ENCODE results near the gene TCIRG1.

TCIRG1 gene

GRCh38 chr11:68044898-68045351, 6.1 kb downstream of the TCIRG1 start:
- Histone ChIP-seq H3K9me3 (ENCODE audit: insufficient read depth, low read depth, low read length) (no peaks in the 10 kb centered on the region), H3K4me2 (ENCODE audit: low read depth, low read length, poor library complexity, severe bottlenecking) (no peak overlapping the region), H3K36me3 (ENCODE audit: insufficient read depth, low read length) (no peaks in the 10 kb centered on the region), H4K20me1 (ENCODE audit: insufficient read depth, low read length, poor library complexity, severe bottlenecking) (no peaks in the 10 kb centered on the region), H3K9ac (ENCODE audit: low read depth, low read length, poor library complexity, severe bottlenecking) (no peak overlapping the region), H3K4me3 (ENCODE audit: low read length, poor library complexity, severe bottlenecking) (no peak overlapping the region), H2AFZ (ENCODE audit: low read length) (no peak overlapping the region), H3F3A (ENCODE audit: low read depth) (no peaks in the 10 kb centered on the region), H3K4me1 (ENCODE audit: insufficient read depth, low read length, poor library complexity, severe bottlenecking) (peaks cover 18% of the 10 kb centered on the region), H3K27me3 (ENCODE audit: insufficient read depth, low read length, poor library complexity, severe bottlenecking) (no peaks in the 10 kb centered on the region), H3K9me2 (replicated peaks; ENCODE audit: low read depth, low read length) (no peaks in the 10 kb centered on the region), H3K79me2 (ENCODE audit: insufficient read depth, low read length) (no peaks in the 10 kb centered on the region)
- TF ChIP-seq, protein P1, sequence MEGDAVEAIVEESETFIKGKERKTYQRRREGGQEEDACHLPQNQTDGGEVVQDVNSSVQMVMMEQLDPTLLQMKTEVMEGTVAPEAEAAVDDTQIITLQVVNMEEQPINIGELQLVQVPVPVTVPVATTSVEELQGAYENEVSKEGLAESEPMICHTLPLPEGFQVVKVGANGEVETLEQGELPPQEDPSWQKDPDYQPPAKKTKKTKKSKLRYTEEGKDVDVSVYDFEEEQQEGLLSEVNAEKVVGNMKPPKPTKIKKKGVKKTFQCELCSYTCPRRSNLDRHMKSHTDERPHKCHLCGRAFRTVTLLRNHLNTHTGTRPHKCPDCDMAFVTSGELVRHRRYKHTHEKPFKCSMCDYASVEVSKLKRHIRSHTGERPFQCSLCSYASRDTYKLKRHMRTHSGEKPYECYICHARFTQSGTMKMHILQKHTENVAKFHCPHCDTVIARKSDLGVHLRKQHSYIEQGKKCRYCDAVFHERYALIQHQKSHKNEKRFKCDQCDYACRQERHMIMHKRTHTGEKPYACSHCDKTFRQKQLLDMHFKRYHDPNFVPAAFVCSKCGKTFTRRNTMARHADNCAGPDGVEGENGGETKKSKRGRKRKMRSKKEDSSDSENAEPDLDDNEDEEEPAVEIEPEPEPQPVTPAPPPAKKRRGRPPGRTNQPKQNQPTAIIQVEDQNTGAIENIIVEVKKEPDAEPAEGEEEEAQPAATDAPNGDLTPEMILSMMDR (conservative IDR thresholded peaks at IDR 0.05; ENCODE audit: low read length), result no peak
- TF ChIP-seq EZH2phosphoT487 (IDR thresholded peaks at IDR 0.05; ENCODE audit: borderline replicate concordance), result no peak

DNA sequence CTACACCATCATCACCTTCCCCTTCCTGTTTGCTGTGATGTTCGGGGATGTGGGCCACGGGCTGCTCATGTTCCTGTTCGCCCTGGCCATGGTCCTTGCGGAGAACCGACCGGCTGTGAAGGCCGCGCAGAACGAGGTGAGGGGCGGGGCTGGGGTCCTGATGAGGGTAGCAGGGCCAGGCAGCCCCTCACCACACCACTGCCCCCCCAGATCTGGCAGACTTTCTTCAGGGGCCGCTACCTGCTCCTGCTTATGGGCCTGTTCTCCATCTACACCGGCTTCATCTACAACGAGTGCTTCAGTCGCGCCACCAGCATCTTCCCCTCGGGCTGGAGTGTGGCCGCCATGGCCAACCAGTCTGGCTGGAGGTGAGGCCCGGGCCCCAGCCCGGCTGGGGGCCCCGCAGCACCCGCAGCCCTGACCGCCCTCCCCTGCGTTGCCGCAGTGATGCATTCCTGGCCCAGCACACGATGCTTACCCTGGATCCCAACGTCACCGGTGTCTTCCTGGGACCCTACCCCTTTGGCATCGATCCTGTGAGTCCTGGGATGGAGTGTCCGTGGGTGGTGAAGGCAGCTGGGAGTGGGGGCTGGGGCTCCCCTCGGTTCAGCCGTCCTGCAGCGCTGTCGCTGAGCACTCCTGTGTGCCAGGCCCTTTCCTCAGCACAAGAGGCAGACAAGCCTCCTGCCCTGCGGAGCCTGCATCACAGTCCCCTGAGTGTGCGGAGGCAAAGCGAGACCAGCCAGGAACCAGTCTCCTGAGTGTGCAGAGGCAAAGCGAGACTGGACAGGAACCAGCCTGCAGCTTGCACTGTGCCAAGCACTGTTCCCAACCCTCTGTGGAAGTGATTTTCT, 8.8 kb downstream of the TCIRG1 start:
- Histone ChIP-seq H3K4me2 (ENCODE audit: low read depth, low read length, poor library complexity, severe bottlenecking) (no peak overlapping the region), H3K27me3 (ENCODE audit: insufficient read depth, low read length, poor library complexity, severe bottlenecking) (no peaks in the 10 kb centered on the region), H4K20me1 (ENCODE audit: insufficient read depth, low read length, poor library complexity, severe bottlenecking) (no peaks in the 10 kb centered on the region), H3K79me2 (ENCODE audit: insufficient read depth, low read length) (no peaks in the 10 kb centered on the region), H3K4me3 (ENCODE audit: low read length, poor library complexity, severe bottlenecking) (no peak overlapping the region), H3K9me3 (ENCODE audit: insufficient read depth, low read depth, low read length) (no peaks in the 10 kb centered on the region), H3K9ac (ENCODE audit: low read depth, low read length, poor library complexity, severe bottlenecking) (no peak overlapping the region), H3K36me3 (ENCODE audit: insufficient read depth, low read length) (no peaks in the 10 kb centered on the region), H3F3A (ENCODE audit: low read depth) (no peaks in the 10 kb centered on the region), H2AFZ (ENCODE audit: low read length) (no peak overlapping the region), H3K9me2 (replicated peaks; ENCODE audit: low read depth, low read length) (no peaks in the 10 kb centered on the region), H3K4me1 (ENCODE audit: insufficient read depth, low read length, poor library complexity, severe bottlenecking) (no peaks in the 10 kb centered on the region)
- TF ChIP-seq, protein P1 (conservative IDR thresholded peaks at IDR 0.05; ENCODE audit: low read length), result no peak
- no peak for TF ChIP-seq EZH2phosphoT487 (IDR thresholded peaks at IDR 0.05; ENCODE audit: borderline replicate concordance)

GRCh38 chr11:68048681-68049508, 10.1 kb downstream of the TCIRG1 start:
- Histone ChIP-seq H3K4me2 (ENCODE audit: low read depth, low read length, poor library complexity, severe bottlenecking) (no peak overlapping the region), H2AFZ (ENCODE audit: low read length) (no peak overlapping the region), H3K4me1 (ENCODE audit: insufficient read depth, low read length, poor library complexity, severe bottlenecking) (no peaks in the 10 kb centered on the region), H3K36me3 (ENCODE audit: insufficient read depth, low read length) (no peaks in the 10 kb centered on the region), H4K20me1 (ENCODE audit: insufficient read depth, low read length, poor library complexity, severe bottlenecking) (no peaks in the 10 kb centered on the region), H3K9me2 (replicated peaks; ENCODE audit: low read depth, low read length) (no peaks in the 10 kb centered on the region), H3K4me3 (ENCODE audit: low read length, poor library complexity, severe bottlenecking) (no peak overlapping the region), H3F3A (ENCODE audit: low read depth) (no peaks in the 10 kb centered on the region), H3K79me2 (ENCODE audit: insufficient read depth, low read length) (no peaks in the 10 kb centered on the region), H3K9me3 (ENCODE audit: insufficient read depth, low read depth, low read length) (no peaks in the 10 kb centered on the region), H3K27me3 (ENCODE audit: insufficient read depth, low read length, poor library complexity, severe bottlenecking) (no peaks in the 10 kb centered on the region), H3K9ac (ENCODE audit: low read depth, low read length, poor library complexity, severe bottlenecking) (no peak overlapping the region)
- TF ChIP-seq, protein P1 (conservative IDR thresholded peaks at IDR 0.05; ENCODE audit: low read length), result no peak
- TF ChIP-seq EZH2phosphoT487 (IDR thresholded peaks at IDR 0.05; ENCODE audit: borderline replicate concordance), result no peak
